ENCODE results near the gene TUBA1B.
"Not testable (repeated sequence)": the region's sequence is repeated elsewhere in the genome, so short reads cannot be mapped to it uniquely, and the experiment has no call there.

Gene TUBA1B

DNA sequence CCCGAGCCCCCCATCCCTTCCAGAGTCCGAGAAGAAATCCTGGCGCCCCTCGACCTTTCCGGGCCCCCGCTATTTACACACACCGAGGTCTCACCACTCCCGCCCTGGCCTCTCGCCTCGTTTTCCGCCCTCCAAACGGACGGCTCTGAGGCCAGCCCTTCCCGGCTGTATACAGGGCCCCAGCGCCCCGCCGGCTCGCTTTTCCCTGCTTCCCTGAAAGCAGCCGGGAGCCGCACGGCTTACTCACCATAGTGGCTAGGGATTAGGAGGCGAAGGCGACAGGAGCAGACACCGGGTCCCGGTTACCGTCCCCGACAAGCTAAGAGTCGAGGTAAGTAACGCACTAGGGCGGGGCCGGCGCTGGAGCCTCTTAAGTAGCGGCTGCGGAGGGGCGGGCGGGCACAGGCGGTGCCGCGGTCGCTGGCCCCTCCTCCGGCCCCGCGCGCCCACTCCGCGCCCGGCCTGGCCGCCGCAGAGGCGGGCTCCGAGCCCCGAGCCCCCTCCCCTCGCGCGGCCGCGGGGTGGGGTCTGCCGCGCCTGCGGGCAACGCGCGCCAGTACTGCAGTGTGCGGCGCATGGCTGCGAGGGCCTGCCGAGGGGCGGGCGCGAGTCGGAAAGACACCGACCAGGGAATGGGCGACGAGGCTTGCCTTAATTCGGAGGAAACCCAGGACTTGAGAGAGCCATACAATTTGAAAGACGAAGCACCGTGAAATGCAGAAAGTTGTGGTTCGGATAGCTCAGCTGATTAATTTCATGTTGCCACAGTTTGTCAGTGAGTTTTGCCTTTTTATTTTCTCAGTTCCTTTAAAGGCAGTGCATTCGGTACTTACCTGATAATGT, at the start of gene TUBA1B:
Gene TUBA1B (minus strand): TSS at position 345 of the 843 bp plus-strand sequence. CDS start 95 bp downstream, at position 250.
- intact Hi-C loops (cut with DNase I): loop anchor here (1.0 to 5.0 kb wide), 2 partner anchors 44 to 103 kb away; no protein-coding TSS in a partner anchor

DNA sequence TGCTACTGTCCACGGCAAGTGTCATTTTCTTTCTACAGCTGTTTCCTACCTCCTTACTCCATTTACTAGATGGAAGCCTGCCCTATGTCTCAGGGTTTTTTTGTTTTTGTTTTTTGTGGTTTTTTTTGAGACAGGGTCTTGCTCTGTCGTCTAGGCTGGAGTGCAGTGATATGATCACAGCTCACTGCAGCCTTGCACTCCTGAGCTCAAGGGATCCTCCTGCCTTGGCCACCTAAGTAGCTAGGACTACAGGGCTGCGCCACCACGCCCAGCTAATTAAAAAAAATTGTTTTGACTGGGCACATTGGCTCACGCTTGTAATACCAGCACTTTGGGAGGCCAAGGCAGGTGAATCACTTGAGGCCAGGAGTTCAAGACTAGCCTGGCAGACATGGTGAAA, 43.0 kb upstream of the TUBA1B start:
- no peak for DNase-seq
- intact Hi-C loops (cut with DNase I): no loop called here

More for the DNA sequence above, at the start of gene TUBA1B:
- DNase-seq: peak; percentile 87 to 98 (median 95)

DNA sequence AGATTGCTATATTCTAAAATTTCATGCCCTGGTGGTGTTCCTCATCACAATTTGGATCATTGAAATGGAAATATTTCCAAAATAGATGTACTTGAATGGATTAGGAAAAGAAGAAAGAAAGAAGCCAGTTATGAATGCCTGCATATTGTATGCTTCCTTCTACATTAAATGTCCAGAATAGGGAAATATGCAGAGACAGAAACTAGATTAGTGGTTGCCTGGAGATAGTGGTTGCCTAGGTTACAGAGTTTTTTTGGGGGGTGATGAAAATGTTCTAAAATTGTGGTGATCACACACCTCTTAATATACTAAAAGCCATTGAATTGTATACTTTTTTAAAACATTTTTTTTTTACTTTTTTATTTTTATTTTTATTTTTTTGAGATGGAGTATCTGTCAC, 39.7 kb upstream of the TUBA1B start:
- intact Hi-C loops (cut with DNase I): no loop called here
- DNase-seq: no peak

DNA sequence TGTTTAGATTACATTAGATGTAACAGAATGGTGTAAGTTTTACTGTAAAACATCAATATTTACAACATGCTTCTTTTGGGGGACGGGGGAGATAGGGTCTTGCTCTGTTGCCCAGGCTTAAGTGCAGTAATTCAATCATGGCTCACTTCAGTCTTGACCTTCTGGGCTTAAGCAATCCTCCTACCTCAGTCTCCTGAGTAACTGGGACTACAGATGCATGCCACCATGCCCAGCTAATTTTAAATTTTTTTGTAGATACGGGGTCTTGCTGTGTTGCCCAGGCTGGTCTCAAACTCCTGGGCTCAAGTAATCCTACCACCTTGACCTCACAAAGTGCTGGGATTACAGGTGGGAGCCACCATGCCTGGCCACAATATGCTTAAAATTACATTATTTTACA, 33.9 kb upstream of the TUBA1B start:
- no peak for DNase-seq
- intact Hi-C loops (cut with DNase I): no loop called here

DNA sequence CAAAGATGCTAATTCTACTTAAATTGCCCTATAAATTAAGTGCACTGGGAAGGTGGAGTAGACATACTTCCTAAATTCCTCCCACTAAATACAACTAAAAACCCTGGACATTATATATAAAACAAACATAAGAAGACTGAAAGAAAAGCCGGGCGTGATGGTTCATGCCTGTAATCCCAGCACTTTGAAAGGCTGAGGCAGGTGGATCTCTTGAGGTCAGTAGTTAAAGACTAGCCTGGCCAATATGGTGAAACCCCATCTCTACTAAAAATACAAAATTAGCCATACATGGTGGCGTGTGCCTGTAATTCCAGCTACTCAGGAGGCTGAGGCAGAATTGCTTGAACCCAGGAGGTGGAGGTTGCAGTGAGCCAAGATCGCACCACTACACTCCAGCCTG, 30.7 kb upstream of the TUBA1B start:
- intact Hi-C loops (cut with DNase I); DNase-seq: not testable (repeated sequence)

DNA sequence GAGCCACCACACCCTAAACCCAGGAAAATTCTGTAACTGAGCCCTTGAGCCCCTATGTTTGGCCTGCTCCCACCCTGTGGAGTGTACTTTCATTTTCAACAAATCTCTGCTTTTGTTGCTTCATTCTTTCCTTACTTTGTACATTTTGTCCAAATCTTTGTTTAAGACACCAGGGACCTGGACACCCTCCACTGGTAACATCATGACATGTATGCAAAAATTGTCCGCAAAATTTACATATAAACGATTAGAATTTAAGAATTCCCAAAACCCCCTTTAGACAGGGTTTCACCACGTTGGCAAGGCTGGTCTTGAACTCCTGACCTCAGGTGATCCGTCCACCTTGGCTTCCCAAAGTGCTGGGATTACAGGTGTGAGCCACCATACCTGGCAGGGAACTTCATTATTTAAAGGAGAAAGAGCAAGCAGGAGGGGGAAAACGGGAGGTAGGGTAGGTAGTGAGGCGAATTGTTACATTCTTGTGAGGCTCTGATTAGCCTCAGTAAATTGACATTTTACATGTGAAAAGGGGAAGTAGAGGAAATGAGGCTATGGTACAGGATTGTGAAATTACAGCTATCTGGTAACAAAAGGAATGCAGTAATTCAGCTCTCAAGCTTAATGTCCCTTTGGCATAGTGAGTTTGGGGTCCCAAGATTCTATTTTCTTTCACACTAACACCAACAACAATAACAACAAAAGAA, 30.0 kb upstream of the TUBA1B start:
- intact Hi-C loops (cut with DNase I): no loop called here

DNA sequence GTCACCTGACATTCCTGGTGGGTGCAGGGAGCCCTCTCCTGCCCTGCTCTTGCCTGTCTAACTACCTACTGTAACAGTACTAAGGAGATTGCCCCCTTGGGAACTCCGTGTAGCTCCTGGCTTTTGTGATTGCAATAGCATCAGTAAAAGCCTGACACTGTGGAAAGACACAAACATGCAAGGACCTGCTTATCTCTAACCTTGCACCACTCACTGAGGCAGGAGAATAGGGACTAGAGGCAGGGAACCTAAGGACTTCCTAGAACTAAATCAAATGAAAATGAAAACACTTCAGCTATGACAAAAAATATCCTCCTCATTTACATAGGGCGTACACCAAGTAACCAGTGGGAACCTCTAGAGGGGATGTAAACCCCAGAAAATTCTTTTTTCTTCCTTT, 29.2 kb upstream of the TUBA1B start:
- DNase-seq: no peak
- intact Hi-C loops (cut with DNase I): no loop called here

More for the DNA sequence above, 30.0 kb upstream of the TUBA1B start:
- DNase-seq: no peak

DNA sequence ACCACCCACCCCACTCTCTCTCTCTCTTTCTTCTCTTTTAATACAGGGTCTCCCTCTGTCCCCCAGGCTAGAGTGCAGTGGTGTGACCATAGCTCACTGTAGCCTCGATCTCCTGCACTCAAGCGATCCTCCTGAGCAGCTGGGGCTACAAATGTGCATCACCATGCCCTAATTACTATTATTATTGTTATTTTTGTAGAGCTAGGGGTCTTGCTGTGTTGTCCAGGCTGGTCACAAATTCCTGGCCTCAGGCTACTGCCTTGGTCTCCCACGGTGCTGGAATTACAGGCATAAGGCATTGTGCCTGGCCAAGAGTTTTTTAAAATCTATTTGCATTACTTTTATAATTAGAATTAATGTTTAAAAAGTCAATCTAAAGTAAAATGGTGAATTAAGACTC, 23.0 kb upstream of the TUBA1B start:
- DNase-seq: no peak
- intact Hi-C loops (cut with DNase I): no loop called here

DNA sequence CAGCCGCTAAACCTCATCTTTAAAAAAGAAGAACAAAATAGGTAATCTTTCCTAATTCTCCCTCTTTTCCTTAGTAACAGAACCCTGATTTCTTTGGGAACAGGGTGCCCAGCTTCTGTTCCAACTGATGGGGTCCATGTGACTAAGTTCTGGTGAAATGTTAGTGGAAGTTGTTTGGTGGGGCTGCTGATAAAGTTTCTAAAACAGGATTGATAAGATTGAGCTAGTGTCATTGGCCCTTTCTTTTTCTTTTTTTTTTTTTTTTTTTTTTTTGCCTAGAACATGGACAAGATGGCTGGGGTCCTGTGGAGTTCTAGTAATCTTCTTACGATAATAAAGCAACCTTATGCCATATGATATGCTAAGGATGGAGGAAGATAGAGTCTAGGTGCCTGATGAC, 16.2 kb upstream of the TUBA1B start:
- no peak for DNase-seq
- intact Hi-C loops (cut with DNase I): no loop called here

DNA sequence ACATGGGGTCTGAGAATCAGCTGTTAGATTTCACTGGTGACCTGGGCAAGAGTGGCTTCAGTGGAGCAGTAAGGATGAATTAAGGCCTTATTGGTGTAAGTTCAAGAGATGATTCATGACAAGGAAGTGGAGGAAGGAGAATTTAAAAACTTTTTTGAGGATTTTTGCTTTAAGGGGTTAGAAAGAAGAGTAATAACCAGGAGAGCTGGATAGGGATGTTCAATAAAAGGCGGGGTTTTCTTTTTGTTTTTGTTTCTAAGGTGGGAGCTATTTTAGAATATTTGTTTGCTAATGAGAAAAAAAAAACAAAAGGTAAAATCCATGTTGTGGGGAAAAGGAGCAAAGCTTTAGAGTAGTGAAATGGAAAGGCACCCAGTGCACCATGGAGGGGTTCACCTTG, 15.2 kb upstream of the TUBA1B start:
- no peak for DNase-seq
- intact Hi-C loops (cut with DNase I): no loop called here

DNA sequence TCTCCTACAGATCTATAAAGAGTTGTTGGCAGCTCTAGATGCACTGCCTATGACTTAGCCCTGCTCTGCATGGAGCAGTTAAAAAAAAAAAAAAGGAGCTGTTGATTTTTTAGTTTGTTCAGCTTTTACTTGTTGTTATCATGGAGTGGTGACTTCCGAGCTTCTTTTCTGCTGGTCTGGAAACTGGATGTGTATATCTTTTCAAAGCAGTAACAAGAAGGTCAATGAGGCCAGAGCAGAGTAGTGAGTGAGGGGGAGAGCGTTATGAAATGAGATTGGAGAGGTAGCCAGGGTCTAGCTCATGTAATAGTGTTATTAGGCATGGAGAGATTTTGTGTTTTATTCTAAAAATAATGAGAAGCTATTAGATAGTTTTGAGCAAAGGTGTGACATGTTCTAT, 13.2 kb upstream of the TUBA1B start:
- no peak for DNase-seq
- intact Hi-C loops (cut with DNase I): no loop called here

DNA sequence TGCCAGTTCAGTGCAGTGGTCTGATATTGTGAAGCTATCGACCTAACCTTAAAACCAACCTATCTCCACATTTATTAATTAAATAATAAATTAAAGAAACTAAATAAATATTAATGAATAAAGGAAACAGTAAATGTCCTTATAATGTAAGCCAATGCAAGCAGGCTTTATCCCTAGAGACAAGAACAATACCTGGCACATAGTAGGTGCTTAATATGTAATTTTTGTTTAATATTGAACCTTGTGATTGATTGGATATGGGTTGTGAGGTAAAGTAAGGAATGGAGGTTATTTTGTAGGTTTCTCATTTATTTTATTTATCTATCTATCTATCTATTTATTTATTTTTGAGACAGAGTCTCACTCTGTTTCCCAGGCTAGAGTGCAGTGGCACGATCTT, 7.8 kb upstream of the TUBA1B start:
- intact Hi-C loops (cut with DNase I): no loop called here
- DNase-seq: no peak

DNA sequence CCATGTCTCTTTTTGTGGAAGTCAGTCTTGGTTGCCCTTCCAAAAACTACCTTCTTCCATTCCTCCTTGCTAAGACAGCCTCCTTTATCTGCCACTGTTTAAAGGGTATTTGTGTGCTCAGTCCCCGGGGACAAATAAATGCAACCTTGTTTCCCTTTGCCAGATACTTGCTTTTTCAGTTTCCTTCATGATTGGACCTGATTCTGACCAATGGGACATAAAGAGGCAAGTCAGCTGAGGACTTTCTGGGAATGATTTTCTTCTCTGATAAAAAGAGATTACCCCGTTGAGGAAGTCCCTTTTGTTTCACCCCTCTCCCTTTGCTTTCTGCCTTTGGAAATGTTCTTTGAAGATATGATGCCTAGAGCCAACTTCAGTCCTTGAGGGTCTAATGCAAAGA, 7.4 kb upstream of the TUBA1B start:
- no peak for DNase-seq
- intact Hi-C loops (cut with DNase I): no loop called here

DNA sequence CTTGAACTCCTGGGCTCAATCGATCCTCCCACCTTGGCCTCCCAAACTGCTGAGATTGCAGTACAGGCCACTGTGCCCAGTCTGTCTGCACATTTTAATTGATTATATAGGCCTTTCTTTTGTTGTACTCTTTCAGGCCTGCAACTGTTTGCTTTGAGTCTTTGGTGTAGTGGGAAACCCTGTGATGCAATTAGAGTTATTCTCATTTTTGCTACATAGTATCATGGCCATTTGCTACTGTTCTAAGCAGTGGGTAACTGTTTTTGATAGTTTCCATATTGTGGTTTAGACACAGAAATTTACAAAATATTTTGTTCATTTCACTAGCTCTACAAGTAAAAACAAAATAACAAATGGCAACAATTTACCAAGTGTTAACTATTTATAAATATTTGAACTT, 6.3 kb upstream of the TUBA1B start:
- no peak for DNase-seq
- intact Hi-C loops (cut with DNase I): no loop called here

DNA sequence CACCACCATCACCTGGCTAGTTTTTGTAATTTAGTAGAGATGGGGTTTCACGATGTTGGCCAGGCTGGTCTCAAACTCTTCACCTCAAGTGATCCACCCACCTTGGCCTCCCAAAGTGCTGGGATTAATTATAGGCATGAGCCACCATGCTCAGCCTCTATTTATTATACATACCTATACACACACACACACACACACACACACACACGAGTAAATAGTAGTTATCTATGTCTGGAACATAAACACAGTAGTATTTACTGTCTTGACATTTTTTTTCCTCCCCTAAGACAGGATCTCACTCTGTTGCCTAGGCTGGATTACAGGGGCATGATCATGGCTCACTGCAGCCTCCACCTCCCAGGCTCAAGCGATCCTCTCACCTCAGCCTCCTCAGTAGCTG, 5.8 kb upstream of the TUBA1B start:
- intact Hi-C loops (cut with DNase I); DNase-seq: not testable (repeated sequence)

DNA sequence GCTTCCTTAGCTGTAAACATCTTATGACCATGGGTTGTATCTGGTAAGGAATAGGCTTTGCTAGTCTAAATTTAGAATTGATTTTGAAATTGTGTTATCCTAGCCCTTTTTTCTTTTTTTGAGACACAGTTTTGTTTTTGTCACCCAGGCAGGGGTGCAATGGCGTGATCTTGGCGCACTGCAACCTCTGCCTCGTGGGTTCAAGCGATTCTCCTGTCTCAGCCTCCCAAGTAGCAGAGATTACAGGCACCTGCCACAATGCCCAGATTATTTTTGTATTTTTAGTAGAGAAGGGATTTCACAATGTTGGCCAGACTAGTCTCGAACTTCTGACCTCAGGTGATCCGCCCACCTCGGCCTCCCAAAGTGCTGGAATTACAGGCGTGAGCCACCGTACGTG, 2.4 kb upstream of the TUBA1B start:
- DNase-seq: no peak
- intact Hi-C loops (cut with DNase I): loop anchor here (5.0 kb wide), 1 partner anchor 46 kb away; no protein-coding TSS in a partner anchor

DNA sequence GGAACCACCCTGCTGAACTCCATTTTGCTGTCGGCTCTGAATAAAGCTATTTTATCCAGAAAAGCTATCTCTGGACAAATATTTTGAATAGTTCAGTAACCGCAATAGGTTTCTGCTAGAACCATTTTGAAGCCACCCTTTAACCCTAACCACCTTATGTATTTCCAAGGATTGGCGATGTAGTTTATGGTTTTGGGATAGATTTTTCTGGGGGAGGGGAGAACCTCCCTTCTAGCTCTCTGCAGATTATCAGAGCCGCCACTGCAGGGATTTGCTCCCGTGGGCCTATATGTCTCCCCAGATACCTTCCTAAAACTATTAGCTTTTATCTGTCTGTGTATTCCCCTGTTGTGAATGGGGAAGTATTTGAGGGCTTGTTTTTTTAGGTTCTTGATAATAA, 1.8 kb upstream of the TUBA1B start:
- DNase-seq: peak in 9 of 42 donors; percentile 8 to 51 (median 15)
- intact Hi-C loops (cut with DNase I): loop anchor here (5.0 kb wide), 1 partner anchor 46 kb away; no protein-coding TSS in a partner anchor

DNA sequence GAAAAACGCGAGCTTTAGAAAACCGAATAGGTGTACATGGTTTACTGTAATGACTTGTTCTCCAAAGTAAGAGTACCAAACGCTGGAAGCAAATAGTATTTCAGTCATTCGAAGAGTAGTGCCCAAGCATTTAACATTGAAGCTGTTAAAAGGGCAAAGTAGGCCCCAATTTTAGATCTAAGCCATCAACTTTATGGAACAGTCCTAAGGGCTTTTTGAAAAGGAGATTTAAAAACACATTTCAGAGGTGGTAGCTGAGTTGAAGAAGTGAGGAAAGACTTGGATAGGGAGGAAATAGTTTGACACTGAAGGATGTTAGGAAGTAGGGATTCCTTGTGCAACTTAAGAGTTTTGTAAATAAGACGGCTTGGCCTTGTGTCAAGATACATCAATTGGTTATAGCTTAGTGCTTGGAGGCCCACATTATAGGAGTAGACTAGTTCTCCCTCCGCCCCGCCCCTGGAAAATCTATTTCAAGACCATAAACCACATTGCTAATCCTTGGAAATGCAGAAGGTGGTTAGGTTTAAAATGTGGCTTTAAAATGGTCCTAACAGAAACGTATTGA, 783 bp upstream of the TUBA1B start:
- peak in 18 of 42 donors; percentile 9 to 56 (median 28) for DNase-seq
- intact Hi-C loops (cut with DNase I): loop anchor here (1.0 to 5.0 kb wide), 2 partner anchors 45 to 102 kb away; no protein-coding TSS in a partner anchor

DNA sequence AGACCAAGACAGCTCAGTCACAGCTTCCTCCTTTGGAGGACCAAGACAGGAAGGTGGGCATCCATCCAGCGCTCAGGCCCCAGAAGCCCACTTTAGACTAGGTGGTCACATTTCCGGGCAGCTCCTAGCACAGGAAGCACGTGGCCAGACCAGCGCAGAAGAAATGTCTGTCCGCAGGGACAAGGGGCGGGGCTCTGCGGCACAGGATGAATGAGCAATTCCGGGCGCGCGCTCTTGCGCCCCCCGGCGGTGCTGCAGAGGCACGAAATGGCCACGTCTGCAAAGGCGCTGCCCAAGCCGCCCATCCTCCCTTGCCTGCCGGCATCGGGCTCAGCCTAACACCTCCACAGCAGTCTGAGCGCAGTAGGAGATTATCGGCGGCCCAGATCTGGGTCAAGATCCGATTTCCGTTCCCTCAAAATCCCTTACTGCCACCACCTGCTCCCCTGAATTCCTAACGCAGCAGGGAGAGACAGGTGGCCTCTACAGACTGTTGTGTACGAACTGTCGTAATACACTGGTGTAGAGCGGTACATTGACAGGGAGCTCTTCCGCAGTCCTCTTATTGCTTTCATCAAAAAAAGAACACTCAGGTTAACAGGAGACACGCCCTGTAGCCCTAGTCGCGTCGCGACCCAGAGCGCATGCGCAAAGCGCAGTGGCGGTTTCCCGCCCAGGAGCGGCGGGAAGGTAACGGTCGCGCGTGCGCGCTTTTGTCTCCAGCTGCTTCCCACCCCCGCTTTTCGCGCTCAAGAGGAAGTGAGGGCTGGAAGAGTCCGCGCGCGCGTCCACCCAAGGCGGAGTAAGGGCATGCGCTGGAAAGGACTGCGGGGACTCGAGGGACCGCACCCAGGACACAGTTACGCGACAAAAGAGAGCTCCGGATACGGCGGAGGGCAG, 794 bp downstream of the TUBA1B start:
- peak; percentile 85 to 98 (median 93) for DNase-seq
- intact Hi-C loops (cut with DNase I): loop anchor here (1.0 to 5.0 kb wide), 3 partner anchors 43 to 104 kb away; no protein-coding TSS in a partner anchor
